Urinary bladder (tissue), 4 donors: ENCODE results near the gene RANBP9. TPM values are rescaled to one million over a fixed set of nuclear protein-coding genes. Genes with fewer than 3 reads are reported as not detected.

Source experiments
- DNase-seq: peaks from one replicate; pipeline ENCODE4 v3.0.0-alpha.2; 2015; ENCODE audit errors: extremely low spot score
- H3K27ac ChIP-seq: one replicate; pipeline ENCODE4 v1.5.1; 2013; ENCODE audit warnings: low read depth, mild to moderate bottlenecking, moderate library complexity
- H3K36me3 ChIP-seq: one replicate; pipeline ENCODE4 v1.6.1; 2013; ENCODE audit warnings: mild to moderate bottlenecking, moderate library complexity; ENCODE audit not compliant: insufficient read depth
- H3K4me1 ChIP-seq: one replicate; pipeline ENCODE4 v1.6.1; 2013; ENCODE audit warnings: mild to moderate bottlenecking, moderate library complexity; ENCODE audit not compliant: insufficient read depth
- H3K4me3 ChIP-seq: one replicate; pipeline ENCODE4 v1.5.1; 2013; ENCODE audit warnings: low read depth, low read length
- WGBS: extraction: QIAGEN DNeasy Blood & Tissue Kit; methylation state at CpG from one replicate; pipeline ENCODE4 v1.1.7; 2013; 5-methylcytosine and 5-hydroxymethylcytosine counted together
- polyA plus RNA-seq: library from polyadenylated mRNA; stranded (reverse); fragments of 200-250 nt; gene quantifications from one replicate; pipeline ENCODE4 v1.2.3, GENCODE V29; 2013
- total RNA-seq: library from RNA; depleted of rRNA; stranded (reverse); fragments of >200 nt; gene quantifications from one replicate; pipeline ENCODE4 v1.2.3, GENCODE V29; 2014
- donor health status: healthy with polysubstance abuse.
- donor health status: healthy.

The RANBP9 gene
- total and polyA plus RNA-seq, 2 donors, result 26.8 to 57.2 TPM

DNA sequence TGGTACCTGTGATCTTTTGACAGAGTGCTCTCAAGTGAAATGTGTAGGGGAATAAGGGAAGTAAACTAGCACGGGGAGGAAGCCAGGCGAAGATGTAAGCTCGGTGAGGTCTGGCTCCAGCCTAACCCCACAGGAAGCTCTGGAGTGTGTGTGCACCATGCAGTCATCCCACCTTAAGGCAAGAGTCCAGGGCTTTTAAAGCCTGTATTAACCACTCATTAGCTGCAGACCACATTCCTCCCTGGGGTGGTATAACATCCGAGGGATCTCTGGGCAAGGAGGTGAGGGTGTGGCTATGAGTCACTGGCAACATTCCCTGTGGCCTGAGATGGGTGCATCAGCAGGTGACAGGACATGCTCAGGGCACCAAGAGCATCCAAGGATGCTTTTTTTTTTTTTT, 12.5 kb upstream of the RANBP9 start:
- WGBS, result 54% methylated on average over 4 of the region's 4 CpGs
- Histone ChIP-seq H3K36me3 (no peaks in the 10 kb centered on the region), H3K4me1 (no peaks in the 10 kb centered on the region), H3K27ac (no peak overlapping the region), H3K4me3 (no peak overlapping the region)
- no peak for DNase-seq

DNA sequence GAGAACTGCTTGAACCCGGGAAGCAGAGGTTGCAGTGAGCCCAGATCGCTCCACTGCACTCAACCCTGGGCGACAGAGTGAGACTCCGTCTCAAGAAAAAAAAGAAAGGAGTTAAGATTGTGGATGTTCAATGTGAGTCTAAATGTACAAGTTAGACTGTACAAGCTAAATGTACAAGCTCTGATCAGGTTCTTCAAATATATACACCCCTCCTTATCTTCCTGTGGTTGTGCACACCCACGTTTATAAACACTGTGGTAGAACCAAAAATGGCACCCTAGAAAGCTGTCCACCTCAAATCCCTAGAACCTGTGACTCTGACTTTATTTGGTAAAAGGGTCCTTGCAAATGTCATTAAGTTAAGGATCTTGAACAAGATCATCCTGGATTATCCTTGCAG, 11.2 kb upstream of the RANBP9 start:
- WGBS, result 80% methylated on average over 5 of the region's 5 CpGs
- Histone ChIP-seq H3K27ac (no peak overlapping the region), H3K4me1 (no peaks in the 10 kb centered on the region), H3K4me3 (no peak overlapping the region), H3K36me3 (no peaks in the 10 kb centered on the region)
- DNase-seq, result no peak

DNA sequence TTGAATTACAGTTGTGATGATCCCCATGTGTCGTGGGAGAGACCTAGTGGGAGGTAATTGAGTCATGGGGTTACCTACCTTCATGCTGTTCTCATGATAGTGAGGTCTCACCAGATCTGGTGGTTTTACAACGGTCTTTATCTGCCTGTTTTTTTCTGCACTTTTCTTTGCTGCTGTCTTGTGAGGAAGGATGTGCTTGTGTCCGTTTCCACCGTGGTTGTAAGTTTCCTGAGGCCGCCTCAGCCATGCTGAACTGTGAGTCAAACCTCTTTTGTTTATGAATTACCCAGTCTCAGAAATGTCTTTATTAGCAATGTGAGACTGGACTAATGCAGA, 6.5 kb upstream of the RANBP9 start:
- Histone ChIP-seq H3K36me3 (no peaks in the 10 kb centered on the region), H3K27ac (no peak overlapping the region), H3K4me1 (no peaks in the 10 kb centered on the region), H3K4me3 (no peak overlapping the region)
- no peak for DNase-seq
- WGBS, result 80% methylated on average over 5 of the region's 5 CpGs

DNA sequence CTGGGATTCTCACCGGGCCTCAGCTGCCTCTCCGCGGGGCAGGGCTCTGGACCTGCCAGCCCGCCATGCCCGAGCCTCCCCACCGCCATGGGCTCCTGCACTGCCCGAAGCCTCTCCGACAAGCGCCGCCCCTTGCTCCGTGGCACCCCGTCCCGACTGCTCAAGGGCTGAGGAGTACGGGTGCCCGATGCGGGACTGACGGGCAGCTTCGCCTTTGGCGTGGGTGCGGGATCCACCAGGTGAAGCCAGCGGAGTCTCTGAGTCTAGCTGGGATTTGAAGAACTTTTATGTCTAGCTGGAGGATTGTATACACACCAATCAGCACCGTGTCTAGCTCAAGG, 5.3 kb upstream of the RANBP9 start:
- H3K4me3 ChIP-seq, result no peak overlapping the region
- DNase-seq, result no peak
- H3K36me3 ChIP-seq, result no peaks in the 10 kb centered on the region
- H3K4me1 ChIP-seq, result no peaks in the 10 kb centered on the region
- H3K27ac ChIP-seq, result no peak overlapping the region
- 92% methylated on average over 22 of the region's 22 CpGs for WGBS

DNA sequence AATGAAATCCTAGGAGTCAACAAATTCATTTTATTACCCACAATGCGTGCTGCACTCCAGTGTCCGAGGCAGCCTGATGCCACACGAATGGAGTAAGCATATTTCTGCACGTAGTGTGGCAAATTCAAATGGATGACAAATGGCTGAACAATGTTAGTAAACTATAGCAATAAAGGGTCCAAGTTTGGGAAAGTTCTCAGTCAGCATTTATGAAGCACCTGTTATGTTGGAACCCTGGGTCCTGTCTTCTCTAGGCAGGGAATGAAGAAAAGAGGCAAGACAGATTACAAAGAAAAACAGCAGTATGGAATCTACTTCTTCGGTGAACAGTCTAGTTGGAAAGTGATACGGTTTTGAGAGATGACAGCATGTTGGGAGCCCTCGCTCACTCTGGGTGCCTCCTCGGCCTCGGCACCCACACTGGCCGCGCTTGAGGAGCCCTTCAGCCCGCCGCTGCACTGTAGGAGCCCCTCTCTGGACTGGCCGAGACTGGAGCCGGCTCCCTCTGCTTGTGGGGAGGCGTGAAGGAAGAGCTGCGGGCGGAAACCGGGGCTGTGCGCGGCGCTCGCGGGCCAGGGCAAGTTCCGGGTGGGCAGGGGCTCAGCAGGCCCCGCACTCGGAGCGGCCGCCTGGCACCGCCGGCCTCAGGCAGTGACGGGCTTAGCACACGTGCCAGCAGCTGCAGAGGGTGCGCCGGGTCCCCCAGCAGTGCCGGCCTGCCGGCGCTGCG, 4.8 kb upstream of the RANBP9 start:
- DNase-seq, result no peak
- no peaks in the 10 kb centered on the region for H3K4me1 ChIP-seq
- peak overlapping the region; percentile 60 for H3K27ac ChIP-seq
- 94% methylated on average over 39 of the region's 39 CpGs for WGBS
- no peak overlapping the region for H3K4me3 ChIP-seq
- no peaks in the 10 kb centered on the region for H3K36me3 ChIP-seq

DNA sequence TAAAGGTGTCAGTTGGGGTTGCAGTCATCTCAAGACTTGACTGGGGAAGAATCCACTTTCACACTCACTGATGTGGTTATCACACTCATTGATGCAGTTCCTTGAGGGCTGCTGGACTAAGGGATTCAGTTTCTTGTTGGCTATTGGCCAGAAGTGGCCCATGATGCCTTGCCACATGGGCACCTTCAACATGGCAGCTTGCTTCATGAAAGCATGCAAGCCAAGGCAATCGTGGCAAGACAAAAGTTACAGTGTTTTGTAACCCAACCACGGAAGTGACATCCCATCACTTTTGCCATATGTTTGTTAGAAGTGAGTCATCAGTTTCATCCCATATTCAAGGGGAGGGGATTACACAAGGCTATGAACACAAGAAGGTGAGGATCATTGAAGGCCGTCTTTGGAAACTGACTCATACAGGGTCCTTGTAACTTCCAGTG, 3.8 kb upstream of the RANBP9 start:
- Histone ChIP-seq H3K4me1 (no peaks in the 10 kb centered on the region), H3K4me3 (no peak overlapping the region), H3K27ac (peak overlapping the region; percentile 58), H3K36me3 (no peaks in the 10 kb centered on the region)
- WGBS, result 89% methylated on average over 3 of the region's 3 CpGs
- no peak for DNase-seq

DNA sequence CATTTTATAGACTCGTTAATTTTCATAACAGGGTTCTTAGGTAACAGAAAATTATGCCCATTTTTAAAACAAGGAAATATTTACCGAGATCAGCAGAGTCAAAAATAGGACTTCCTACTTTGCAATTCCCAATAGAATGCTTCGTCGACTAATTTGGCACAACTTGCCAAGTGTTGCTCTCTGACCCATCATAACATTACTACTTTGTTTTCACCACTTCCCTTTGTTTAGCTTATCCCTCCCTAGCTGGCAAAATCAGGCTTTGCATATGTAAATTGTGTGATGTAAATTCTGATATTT, 914 bp upstream of the RANBP9 start:
- Histone ChIP-seq H3K4me3 (peak overlapping the region; percentile 97), H3K4me1 (no peaks in the 10 kb centered on the region), H3K27ac (peak overlapping the region; percentile 98), H3K36me3 (no peaks in the 10 kb centered on the region)
- peak; percentile 23 for DNase-seq
- WGBS, result under 1% methylated on average over 4 of the region's 4 CpGs

DNA sequence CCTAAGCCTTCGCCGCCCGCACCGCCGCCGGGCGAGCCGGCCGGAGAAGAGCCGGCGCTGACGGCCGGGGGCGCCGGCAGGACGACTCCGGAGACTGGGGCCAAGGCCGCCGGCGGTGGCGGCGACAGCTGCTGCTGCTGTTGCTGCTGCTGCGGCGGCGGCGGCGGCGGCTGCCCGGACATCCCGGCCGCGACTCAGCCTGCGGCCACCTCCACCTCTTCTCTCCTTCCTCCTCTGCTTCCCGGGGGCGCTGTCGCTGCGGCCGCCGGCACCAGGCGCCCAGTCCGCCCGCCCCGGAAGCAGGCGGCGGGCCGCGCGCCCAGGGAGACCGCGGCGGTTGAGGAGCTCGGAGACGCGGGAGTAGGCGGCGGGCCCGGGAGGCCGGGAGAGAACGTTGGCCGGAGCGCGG, 307 bp downstream of the RANBP9 start:
- H3K36me3 ChIP-seq, result no peaks in the 10 kb centered on the region
- H3K4me1 ChIP-seq, result no peaks in the 10 kb centered on the region
- H3K27ac ChIP-seq, result peak overlapping the region; percentile 98
- DNase-seq, result no peak
- peak overlapping the region; percentile 97 for H3K4me3 ChIP-seq
- under 1% methylated on average over 61 of the region's 62 CpGs for WGBS

DNA sequence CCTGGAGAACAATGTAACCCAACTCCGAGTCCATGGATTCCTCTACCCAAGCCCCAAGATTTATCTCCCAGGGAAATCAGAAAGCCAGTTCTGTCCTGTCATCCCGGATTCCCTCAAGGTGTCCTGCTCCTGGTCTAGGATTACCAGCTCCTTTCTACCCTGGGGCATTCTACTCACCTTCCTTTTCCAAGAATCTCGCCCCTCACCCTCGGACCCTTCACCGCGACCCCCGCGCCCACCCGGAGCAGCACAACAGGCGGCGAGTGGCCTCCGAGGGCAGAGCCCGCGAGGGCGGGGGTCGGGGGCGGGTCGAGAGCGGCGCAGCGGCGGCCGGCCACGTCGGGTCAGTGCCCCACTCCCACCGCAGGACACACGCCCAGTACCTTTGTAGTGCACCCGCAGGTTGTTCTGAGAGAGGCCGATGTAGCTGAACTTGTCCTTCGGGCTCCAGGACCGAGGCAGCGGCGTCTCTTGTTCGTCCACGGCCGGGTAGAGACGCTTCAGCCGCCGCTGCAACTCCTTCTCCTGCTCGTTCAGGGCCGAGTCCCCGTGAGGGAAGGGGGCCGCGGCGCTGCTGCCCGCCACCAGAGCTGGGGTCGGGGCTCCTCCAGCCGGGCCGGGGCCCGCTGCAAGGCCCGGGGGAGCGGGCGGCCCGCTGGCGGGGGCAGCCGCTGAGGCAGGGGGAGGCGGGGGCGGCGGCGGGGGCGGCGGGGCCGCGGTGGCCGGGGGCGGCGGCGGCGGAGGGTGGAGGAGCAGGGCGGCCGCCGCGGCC, 897 bp downstream of the RANBP9 start:
- peak overlapping the region; percentile 97 for H3K4me3 ChIP-seq
- under 1% methylated on average over 73 of the region's 73 CpGs for WGBS
- no peaks in the 10 kb centered on the region for H3K4me1 ChIP-seq
- peak overlapping the region; percentile 98 for H3K27ac ChIP-seq
- H3K36me3 ChIP-seq, result no peaks in the 10 kb centered on the region
- no peak for DNase-seq

DNA sequence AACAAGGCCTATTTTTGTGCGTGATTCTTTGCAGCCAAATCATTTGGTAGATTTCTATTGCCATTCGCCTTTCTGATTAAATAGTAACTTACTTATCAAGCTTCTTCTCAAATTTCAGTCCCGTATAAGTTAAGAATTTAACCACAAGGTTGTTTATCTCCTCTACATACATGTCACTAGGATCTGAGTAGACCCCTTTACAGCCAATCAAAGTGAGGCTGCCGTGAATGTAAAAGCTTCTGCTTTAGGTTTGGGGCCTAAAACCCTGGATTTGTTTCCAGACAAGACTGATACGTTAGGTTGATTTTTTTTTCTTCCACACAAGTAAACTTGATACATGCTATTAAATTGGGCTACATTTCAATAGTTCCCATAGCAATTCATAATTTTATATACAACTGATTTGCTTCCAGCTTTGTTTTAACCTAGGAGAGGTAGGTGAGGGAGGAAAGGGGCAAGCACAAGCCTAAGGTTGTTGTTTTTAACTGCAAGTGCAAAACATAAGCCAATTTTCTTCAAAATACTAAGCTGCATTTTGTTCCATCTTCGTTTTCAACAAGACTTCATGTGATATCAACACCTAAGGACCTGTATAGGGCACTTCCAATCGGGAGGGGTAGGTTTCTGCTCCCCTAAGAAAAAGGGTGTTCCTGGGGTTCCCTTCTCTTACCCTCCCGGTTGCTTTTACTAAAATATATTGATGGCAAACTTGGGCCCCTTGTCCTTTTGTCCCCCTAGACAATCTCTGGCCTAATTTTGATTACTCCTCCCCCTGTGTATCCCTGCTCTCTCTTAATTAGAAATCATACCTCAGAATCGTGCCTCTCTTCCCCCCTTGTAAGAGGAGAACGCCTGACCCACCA, 1.7 kb downstream of the RANBP9 start:
- H3K27ac ChIP-seq, result peak overlapping the region; percentile 95
- H3K4me3 ChIP-seq, result peak overlapping the region; percentile 97
- no peaks in the 10 kb centered on the region for H3K36me3 ChIP-seq
- no peak for DNase-seq
- 2% methylated on average over 10 of the region's 10 CpGs for WGBS
- H3K4me1 ChIP-seq, result no peaks in the 10 kb centered on the region

DNA sequence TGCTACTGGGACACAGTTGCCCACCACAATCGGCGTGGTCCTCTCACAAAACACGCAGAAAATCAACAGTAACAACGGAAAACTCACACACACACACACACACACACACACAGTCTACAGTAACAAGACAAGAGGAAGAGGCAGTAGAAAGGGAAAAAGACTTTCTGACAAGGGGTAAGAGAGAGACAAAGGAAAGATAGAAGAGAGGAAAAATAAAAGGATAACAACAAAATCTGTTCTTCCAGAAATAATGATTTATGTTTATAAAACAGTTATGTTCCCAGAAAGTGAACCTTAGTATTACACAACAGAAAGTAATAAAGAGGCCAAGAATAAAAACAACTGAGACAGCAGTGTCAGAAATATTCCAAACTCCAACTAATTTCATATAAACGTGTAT, 2.9 kb downstream of the RANBP9 start:
- no peak for DNase-seq
- H3K27ac ChIP-seq, result peak overlapping the region; percentile 14
- WGBS, result 7% methylated on average over 5 of the region's 5 CpGs
- H3K4me3 ChIP-seq, result peak overlapping the region; percentile 5
- H3K36me3 ChIP-seq, result no peaks in the 10 kb centered on the region
- H3K4me1 ChIP-seq, result no peaks in the 10 kb centered on the region

DNA sequence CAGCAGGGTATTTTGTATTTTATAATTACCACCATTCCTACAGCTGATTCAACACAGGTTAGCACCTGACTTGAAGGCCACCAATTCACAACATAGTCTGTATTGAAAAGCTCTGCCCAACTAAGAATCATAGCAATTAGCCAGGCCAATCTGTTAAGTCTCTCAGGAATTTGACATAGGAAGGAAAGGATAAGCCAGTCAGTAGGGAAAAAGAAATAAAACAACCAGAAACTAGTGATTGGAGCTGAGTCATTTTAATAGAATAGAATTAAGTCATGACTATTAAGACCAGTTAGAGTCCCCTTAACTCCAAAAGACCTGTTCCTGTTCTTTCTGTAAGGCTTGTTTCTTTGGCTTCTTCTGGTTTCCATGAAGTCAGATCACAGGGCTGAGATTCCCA, 8.1 kb downstream of the RANBP9 start:
- Histone ChIP-seq H3K36me3 (no peaks in the 10 kb centered on the region), H3K4me3 (no peak overlapping the region), H3K4me1 (no peaks in the 10 kb centered on the region), H3K27ac (no peak overlapping the region)
- DNase-seq, result no peak

DNA sequence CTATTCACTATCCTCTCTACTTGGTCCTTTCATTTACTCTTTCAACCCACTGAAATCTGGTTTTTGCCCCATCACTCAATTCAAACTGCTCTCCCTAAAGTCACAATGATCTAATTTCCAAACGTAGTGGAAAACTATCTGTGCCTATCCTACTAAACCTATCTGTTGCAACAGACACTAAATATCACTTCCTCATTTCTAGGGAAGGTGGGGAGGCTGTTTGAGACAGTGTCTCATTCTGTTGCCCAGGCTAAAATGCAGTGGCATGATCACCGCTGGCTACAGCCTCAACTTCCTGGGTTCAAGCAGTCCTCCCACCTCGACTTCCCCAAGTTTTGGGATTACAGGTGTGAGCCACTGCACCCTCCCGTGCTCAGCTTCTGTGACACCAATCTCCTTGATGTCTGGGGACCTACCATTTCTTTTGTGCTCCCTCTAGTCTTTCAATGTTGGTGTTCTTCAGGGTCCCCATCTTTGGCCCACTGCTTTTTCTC, 8.8 kb downstream of the RANBP9 start:
- Histone ChIP-seq H3K4me3 (no peak overlapping the region), H3K27ac (no peak overlapping the region), H3K4me1 (no peaks in the 10 kb centered on the region), H3K36me3 (no peaks in the 10 kb centered on the region)
- 82% methylated on average over 4 of the region's 4 CpGs for WGBS
- DNase-seq, result no peak

DNA sequence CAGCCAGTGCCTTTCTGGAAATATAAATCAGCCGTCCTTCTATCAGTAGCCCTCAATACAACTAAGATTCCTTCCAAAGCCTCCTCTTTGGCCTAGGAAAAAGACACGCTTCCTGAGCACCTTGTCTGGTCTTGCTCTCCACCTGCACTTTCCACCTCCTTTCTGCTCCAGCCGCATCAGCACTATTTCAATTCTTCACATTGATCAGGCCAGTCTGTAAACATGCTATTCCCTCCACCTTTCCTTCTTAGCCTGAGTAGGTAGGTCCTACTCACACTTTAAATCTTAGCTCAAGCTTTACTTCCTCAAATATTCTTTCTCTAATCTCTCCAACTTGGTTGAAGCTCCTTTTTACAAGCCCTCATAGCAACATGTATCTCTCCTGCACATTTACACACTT, 11.4 kb downstream of the RANBP9 start:
- no peaks in the 10 kb centered on the region for H3K36me3 ChIP-seq
- WGBS, result 89% methylated on average over 3 of the region's 3 CpGs
- DNase-seq, result no peak
- no peak overlapping the region for H3K27ac ChIP-seq
- H3K4me3 ChIP-seq, result no peak overlapping the region
- H3K4me1 ChIP-seq, result no peaks in the 10 kb centered on the region
